Glomerular visceral epithelial cell (primary cell): ENCODE results near the gene KIRREL1.

Experiments
- DNase-seq: peaks from one replicate; pipeline ENCODE4 v3.0.0-alpha.2; 2016; ENCODE audit errors: extremely low spot score

The KIRREL1 gene

DNA sequence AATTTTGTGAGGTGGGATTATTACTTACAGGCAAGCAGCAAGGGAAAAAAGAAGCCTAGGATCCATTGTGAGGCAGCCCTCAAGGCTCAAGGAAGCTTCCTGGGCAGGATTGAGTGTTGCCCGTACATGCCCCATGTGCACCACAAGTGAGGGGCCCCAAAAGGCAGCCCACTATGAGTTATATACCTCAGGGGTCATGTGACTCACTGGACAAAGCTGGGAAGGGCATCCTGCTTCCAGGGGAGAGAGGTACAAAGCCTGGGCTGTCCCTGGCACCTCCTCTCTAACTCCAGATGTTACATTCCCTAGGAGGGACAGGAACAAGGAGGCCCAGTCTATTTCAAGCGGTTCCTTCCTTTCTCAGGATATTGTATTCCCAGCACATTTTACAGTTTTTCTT is 153.3 kb downstream of the KIRREL1 start:
- DNase-seq = no peak

DNA sequence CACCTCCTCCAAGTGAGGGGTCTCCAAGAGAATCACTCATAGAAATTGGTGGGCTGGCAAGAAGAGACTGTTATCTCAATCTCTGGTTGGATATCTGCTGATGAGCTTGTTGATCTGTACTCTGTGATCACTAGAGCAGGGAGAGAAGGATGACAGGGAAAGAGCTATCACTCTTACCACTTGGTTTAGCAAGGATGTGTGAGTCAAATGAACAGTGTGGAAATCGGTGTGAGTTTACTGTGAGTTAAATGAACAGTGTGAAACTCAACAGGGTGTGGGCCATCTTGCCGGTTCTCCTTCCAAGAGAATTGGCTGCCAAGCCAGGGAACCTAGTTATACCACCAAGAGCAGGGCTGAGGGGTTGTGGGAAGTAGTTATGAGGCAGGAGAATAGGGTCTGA is 154.0 kb downstream of the KIRREL1 start:
- no peak for DNase-seq

DNA sequence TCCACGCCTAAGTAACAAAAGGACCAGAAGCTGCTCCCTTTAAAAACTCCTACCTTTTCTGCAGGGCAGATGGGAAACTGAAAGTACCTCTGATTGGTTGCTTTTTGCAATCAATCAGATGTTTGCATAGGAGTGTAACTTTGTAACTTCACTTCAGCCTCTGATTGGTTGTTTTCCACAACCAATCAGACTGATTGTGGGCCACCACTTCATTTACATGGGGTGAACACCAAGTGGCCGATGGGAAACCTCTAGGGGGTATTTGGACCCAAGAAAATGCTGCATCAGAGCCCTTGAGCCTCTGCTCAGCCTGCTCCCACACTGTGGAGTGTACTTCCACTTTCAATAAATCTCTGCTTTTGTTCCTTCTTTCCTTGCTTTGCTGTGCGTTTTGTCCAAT is 154.4 kb downstream of the KIRREL1 start:
- no peak for DNase-seq

DNA sequence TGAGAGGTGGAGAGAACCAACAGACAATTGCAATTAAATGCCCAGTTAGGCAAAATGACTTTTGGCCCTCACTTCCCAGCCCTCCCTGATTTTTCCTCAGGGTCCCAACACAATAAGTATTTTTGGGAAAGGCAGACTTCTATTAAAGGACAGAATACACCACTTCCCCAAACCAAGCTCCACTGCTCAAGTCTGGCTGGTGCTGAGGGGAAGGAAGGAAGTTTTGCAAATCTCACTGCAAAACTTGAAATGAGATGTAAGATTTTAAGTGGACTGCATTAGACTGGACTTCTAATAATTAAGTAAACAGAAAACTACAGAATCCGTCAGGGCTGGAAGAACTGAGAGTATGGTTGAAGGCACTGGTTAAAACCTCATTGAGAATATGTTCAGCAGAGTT is 155.0 kb downstream of the KIRREL1 start:
- DNase-seq = no peak

DNA sequence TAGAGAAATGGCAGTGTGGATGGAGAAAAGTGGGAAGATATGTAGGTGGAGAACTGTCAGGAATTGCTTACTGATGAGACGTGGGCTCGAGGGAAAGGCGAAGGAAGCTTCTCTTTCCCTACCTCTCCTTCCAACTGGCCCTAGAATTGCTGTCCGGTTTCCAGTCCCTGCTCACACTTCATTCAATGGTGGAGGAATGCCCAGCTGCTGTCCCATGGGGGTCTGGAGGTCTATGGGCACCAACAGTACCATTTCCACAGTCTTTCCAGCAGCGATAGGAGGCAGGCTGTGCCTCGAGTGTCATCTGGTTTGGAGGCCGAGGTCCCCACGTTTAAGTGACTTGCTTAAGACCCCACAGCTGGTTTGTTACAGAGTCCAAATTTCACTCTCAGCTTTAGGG is 155.7 kb downstream of the KIRREL1 start:
- no peak for DNase-seq
